GM12892 (cell line): ENCODE measurements around the gene HOXA5.

Experiments
- POLR2A ChIP-seq: IDR thresholded peaks from 2 replicates; pipeline ENCODE4 v1.6.1; 2011; ENCODE audit warnings: low read depth, low read length, control low read depth
- TAF1 ChIP-seq: IDR thresholded peaks from 2 replicates; pipeline ENCODE4 v1.6.1; 2011; ENCODE audit warnings: low read depth, mild to moderate bottlenecking, control low read depth, low read length, borderline replicate concordance

DNA sequence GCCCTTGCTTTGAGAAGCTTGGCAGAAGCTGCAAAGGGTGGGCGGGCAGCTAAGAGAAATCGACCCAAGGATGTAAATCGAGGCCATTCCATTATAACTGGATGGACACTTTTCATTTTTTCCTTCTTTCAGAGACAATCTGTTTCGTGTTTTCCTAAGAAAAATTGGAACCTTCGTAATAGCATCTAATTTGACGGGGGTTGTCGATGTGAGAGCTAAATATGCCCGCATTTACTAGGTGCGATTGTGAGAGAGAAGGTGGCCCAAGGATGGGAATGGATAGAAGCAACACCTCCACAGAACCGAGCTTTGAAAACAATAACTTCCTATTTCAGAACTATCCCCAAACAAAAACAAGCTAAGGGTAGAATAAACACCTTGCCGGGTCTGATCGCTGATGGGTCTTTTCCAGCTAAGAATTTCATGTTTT is 12.1 kb downstream of the HOXA5 start:
- no peak for TF ChIP-seq TAF1
- TF ChIP-seq POLR2A, result no peak
